Activated naive CD4-positive, alpha-beta T cell treated with anti-CD3 and anti-CD28 coated beads, Interleukin-2, amount 50 U/mL, for 72 hours (primary cell): ENCODE data around the gene NPW. TPM values are rescaled to one million over a fixed set of nuclear protein-coding genes. Genes with fewer than 3 reads are reported as not detected.
A peak's percentile ranks its signal among the peaks of the same experiment; 100 is the strongest.
"Not testable (repeated sequence)": the region's sequence is repeated elsewhere in the genome, so short reads cannot be mapped to it uniquely, and the experiment has no call there.

ENCODE experiments used
- ATAC-seq, 2 donors: fragments of 150-1000 bp; cut with Tn5 transposase; 2 replicates each; pipeline ENCODE4 v1.10.0; 2021; ENCODE audit warnings: mild to moderate bottlenecking in 2 of 2, moderate library complexity in 2 of 2
- DNase-seq, 2 donors: peaks; one replicate each; pipeline ENCODE4 v3.0.0; 2021 to 2022; ENCODE audit warnings: low spot score in 2 of 2
- H3K27ac Mint-ChIP-seq, 2 donors: one replicate each; pipeline ENCODE4 v1.8.0; 2022; ENCODE audit warnings: mild to moderate bottlenecking in 2 of 2, mixed read lengths in 2 of 2
- H3K36me3 Mint-ChIP-seq, 2 donors: one replicate each; pipeline ENCODE4 v1.8.0; 2022; ENCODE audit warnings: mixed read lengths in 2 of 2
- H3K9me3 Mint-ChIP-seq, 2 donors: one replicate each; pipeline ENCODE4 v1.8.0; 2022; ENCODE audit warnings: mixed read lengths in 2 of 2
- total RNA-seq, 2 donors: library from RNA; stranded (reverse); gene quantifications; one replicate each; pipeline ENCODE4 v1.2.3, GENCODE V29; 2022

NPW gene
- total RNA-seq, 2 donors from 2014 or later, result 0.61 to 4.6 TPM

DNA sequence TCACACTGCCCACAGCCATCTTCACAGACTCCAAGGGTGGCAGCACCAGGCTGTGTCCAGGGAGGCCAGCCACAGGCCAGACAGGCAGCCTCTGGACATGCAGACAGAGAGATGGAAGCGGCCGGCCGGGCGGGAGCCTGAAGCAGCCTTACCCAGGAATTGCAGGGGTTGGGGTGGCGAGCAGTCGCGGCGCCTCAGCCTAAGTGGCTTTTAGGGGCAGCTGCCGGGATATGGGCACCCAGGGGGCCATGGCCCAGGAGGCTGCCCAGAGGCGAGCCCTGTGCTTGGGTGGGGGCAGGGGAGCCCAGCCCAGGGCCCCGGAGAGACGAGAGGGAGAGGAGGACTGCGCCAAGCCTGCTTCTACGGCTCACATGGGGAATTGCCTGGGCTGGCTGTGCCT is 5.7 kb downstream of the NPW start:
- no peak for DNase-seq
- H3K36me3 Mint-ChIP-seq, result no peaks in the 10 kb centered on the region
- H3K9me3 Mint-ChIP-seq, result no peaks in the 10 kb centered on the region
- ATAC-seq, result no peak
- peak overlapping the region in 1 of 2 donors; percentile 41 for H3K27ac Mint-ChIP-seq

DNA sequence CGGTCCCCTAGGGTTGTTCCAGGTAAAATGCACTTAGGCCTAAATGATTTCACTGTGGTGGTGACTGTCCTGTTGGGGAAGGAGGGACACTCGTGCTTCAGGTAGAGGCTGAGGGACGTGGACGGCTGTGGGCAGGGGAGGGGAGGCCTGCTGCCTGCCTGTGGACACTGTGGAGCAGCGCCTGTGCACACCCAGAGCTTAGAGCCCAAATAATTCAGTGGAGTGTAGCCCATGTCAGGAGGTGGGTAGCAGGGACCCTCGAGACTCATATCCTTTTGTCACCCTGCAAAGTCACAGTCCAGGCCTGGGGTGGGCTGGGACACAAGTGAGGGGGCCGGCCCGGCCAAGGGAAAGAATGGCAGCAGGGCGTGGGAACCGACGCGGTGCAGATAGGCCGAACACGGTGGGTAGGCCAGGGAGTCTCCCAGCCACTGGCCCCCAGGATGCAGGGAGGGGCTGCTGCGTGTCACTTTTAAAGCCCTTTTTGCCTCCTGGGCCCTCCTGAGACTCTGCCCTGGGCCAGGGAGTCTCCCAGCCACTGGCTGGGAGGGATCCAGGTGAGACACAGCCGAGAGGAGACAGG is 6.4 kb downstream of the NPW start:
- Mint-ChIP-seq H3K9me3 (no peaks in the 10 kb centered on the region), H3K27ac (no peak overlapping the region), H3K36me3 (no peaks in the 10 kb centered on the region)
- DNase-seq (no peak), ATAC-seq (no peak)

DNA sequence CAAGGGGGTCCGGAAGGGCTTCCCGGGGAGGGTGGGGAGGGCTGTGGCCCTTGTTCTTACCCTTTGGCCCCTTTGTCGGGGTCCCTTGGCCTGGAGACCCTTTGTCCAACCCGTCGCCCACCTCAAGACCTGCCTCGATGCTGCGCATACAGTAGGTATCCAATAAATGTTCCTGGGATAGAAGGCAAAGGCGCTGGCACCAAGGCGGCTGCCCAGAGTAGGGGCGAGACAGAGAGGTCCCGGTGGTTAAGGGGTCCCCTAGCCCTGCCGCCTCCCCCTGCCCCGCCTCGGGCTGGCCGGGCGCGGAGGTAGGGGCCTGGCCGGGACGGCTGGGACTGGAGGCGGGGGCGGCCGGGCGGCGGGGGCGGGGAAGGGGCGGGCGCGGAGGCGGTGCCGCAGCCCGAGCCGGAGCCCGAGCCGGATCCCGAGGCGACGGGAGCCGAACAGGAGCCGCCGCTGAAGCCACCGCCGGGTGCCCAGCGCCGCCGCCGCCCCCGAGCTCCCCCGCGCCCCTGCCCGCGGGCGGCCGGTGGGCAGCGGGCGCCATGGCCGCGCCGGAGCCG is 7.0 kb downstream of the NPW start, which contains the start of gene NHERF2:
TSS of gene NHERF2 (plus strand) at position 442 of the 563 bp plus-strand sequence. CDS start at position 546, 104 bp downstream.
- DNase-seq, result no peak
- no peak within 1 kb of the TSS for H3K27ac Mint-ChIP-seq
- H3K36me3 Mint-ChIP-seq, result no peaks in the 10 kb centered on the region
- no peaks in the 10 kb centered on the region for H3K9me3 Mint-ChIP-seq
- peak in 1 of 2 donors; percentile 22 for ATAC-seq

DNA sequence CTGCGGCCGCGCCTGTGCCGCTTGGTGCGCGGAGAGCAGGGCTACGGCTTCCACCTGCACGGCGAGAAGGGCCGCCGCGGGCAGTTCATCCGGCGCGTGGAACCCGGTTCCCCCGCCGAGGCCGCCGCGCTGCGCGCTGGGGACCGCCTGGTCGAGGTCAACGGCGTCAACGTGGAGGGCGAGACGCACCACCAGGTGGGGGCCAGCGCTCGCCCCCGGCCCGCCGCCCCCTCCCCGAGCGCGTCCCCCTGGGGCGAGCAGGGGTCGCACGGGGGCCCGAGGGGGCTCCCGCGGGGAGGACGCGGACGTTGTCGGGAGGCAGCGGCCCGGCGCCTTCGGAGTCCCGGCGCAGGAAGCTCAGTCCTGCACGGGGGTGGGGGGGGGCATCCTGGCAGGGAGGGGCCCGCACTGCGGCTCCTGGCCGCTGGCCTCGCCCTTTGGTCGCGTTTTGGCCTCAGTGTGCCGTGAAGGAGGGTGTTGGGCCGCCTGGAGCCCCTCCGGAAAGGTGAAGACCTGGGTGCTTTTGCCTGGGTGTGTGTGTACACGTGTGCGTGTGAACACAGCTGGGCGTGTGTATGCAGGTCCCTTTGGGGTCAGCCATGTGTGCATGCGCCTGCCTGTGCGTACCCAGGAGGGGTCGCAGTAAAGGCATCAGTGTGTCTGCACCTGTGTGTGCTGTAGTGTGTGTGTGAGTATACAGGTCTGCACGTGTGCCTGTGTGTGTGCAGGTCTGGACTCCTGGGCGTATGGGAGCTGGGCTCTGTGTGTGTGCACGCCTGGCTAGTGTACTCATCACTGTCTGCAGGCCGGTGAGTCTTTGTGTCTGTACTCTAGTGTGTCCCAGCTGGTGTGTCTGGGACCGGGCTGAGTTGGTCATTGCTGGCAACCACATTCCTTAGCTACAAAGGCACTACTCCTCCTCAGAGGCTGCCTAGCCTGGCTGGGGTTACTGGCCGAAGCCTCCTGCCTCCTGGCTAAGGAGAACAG is 7.7 kb downstream of the NPW start:
- H3K27ac Mint-ChIP-seq, result no peak overlapping the region
- H3K9me3 Mint-ChIP-seq, result no peaks in the 10 kb centered on the region
- peak in 1 of 2 donors; percentile 4 for ATAC-seq
- DNase-seq, result no peak
- no peaks in the 10 kb centered on the region for H3K36me3 Mint-ChIP-seq

DNA sequence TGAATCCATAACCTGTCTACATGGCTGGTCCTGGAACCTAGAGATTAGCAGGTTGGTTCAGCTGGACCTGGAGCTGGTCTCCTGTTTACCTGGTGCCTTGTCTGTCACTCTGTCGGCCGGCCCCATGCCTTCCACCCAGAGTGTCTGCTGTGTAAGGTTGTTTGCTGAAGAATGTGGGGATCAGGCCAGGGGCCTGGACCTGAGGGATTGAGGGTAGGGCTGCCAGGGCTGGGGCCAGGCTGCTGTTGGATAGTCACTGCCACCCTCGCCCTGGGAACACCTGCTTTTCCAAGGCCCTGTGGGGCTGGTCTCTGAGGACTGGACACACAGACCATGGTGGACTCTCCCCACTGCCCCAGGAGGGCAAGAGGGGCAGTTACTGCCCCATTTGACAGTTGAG is 8.6 kb downstream of the NPW start:
- no peak for DNase-seq
- Mint-ChIP-seq H3K27ac (no peak overlapping the region), H3K9me3 (no peaks in the 10 kb centered on the region), H3K36me3 (no peaks in the 10 kb centered on the region)
- no peak for ATAC-seq

- no peaks in the 10 kb centered on the region for H3K36me3 Mint-ChIP-seq
- ATAC-seq (no peak), DNase-seq (no peak)
- no peaks in the 10 kb centered on the region for H3K9me3 Mint-ChIP-seq
- no peak overlapping the region for H3K27ac Mint-ChIP-seq
These were observed 9.1 kb downstream of the NPW start for GRCh38 chr16:2028620-2029220.

DNA sequence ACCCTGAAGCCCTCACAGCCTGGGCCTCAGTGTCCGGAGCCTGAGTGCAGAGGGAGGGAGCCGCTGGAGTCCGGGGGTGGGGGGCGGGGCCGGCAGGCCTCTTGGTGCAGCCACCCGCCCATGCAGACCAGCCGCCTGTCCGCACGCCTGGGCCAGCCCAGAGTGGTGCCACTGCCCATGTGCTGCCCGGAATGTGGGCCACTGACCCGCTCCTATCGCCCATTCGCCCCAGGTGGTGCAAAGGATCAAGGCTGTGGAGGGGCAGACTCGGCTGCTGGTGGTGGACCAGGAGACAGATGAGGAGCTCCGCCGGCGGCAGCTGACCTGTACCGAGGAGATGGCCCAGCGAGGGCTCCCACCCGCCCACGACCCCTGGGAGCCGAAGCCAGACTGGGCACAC is 9.8 kb downstream of the NPW start:
- Mint-ChIP-seq H3K27ac (no peak overlapping the region), H3K36me3 (no peaks in the 10 kb centered on the region), H3K9me3 (no peaks in the 10 kb centered on the region)
- DNase-seq (no peak), ATAC-seq (no peak)

- ATAC-seq, result no peak
- Mint-ChIP-seq H3K36me3 (no peaks in the 10 kb centered on the region), H3K27ac (no peak overlapping the region), H3K9me3 (no peaks in the 10 kb centered on the region)
- no peak for DNase-seq
These were observed 10.5 kb downstream of the NPW start for GRCh38 chr16:2030036-2030435.

GRCh38 chr16:2031081-2031577 is 11.5 kb downstream of the NPW start:
- ATAC-seq, result no peak
- no peaks in the 10 kb centered on the region for H3K9me3 Mint-ChIP-seq

DNA sequence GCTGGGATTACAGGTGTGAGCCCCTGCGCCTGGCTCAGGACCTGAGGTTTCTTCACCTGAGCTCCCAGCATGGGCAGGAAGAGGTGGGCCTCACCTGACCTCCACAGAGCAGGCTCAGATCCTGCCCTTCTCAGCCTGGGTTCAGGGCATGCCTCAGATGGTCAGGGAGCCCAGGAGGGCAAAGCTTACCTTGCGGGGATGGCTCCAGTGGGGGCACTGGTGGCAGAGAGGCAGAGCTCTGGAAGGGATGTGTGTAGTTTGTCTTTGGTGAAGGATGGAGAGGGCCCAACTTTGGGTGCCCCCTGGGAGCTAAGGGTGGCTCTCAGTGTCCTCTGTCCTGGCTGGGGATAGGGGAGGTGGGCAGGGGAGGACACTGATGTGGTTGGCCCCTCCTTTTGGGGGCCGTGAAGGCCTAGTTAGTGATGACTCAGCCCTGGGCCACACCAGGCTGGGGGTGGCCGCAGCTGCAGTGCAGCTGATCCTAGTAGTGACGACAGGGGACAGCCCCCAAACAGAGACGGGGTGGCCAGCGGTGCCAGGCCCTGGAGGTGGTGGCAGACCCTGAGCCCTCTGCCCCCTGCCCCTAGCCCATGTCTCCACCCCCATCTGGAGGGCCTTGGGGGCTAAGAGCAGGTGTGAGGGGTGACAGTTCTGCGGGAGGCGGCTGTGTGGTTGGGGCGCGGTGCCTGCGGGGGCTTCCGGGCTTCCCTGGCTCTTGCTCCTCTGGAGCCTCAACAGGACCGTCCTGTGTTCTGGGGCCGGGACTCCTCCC is 12.9 kb downstream of the NPW start:
- Mint-ChIP-seq H3K36me3 (no peaks in the 10 kb centered on the region), H3K9me3 (no peaks in the 10 kb centered on the region), H3K27ac (peak overlapping the region; percentile 80 to 85)
- ATAC-seq (peak in 1 of 2 donors; percentile 26), DNase-seq (no peak)

More at GRCh38 chr16:2031081-2031577, 11.5 kb downstream of the NPW start:
- Mint-ChIP-seq H3K36me3 (no peaks in the 10 kb centered on the region), H3K27ac (no peak overlapping the region)
- DNase-seq, result no peak

GRCh38 chr16:2033057-2033908 is 13.7 kb downstream of the NPW start:
- peak; percentile 23 to 33 for ATAC-seq
- H3K9me3 Mint-ChIP-seq, result no peaks in the 10 kb centered on the region
- H3K36me3 Mint-ChIP-seq, result no peaks in the 10 kb centered on the region
- no peak overlapping the region for H3K27ac Mint-ChIP-seq
- DNase-seq, result no peak

DNA sequence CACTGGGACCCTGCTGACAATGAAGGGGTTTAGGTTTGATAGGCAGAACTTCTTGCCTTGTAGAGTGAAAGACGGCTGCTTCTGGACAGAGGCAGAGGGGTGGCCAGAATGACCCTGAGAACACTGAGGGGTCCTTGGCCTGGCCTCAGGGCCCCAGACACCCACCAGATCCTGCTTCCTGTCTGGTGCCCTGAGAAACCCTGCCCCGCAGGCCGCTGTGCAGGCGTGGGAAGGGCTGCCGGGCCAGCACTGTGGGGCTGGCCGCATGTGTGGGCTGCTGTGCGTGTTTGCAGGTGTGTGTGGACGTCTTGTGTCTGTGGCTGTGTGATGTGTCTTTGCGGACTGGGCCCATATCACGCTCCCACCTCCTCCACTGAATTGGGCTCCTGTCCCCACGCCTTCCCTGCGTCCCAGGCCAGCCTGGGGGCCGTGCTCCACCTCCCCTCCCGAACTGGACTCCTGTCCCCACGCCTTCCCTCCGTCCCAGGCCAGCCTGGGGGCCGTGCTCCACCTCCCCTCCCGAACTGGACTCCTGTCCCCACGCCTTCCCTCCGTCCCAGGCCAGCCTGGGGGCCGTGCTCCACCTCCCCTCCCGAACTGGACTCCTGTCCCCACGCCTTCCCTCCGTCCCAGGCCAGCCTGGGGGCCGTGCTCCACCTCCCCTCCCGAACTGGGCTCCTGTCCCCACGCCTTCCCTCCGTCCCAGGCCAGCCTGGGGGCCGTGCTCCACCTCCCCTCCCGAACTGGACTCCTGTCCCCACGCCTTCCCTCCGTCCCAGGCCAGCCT is 14.5 kb downstream of the NPW start:
- H3K36me3 Mint-ChIP-seq, DNase-seq, ATAC-seq, H3K27ac Mint-ChIP-seq, H3K9me3 Mint-ChIP-seq: not testable (repeated sequence)

DNA sequence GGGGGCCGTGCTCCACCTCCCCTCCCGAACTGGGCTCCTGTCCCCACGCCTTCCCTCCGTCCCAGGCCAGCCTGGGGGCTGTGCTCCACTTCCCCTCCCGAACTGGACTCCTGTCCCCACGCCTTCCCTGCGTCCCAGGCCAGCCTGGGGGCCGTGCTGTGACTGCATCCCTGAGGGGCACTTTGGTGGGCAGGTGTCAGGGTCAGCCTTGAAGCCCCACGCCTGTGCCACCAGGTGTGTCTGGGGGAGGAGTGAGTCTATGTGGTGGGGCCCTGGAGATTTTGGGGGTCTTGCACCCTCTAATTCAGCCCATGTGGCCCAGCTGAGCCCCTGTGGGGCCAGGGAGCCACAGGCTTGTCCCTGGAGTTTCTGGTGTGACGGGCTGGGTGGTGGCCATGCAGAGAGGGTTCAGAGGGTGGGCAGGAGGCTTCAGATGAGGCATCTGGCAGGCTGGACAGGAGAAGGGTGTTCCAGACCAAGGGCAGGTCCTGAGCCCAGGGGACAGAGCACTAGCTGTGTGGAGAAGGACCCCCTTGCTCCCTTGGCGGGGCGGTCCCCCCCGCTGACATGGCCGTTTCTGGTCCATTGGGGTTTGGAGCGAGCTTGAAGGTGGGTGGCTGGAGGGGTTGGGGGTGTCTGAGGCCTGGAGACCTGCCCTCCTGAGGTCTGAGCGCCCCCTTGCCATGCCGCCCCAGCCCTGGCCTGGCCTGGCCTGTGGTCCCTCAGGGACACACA is 15.3 kb downstream of the NPW start:
- no peaks in the 10 kb centered on the region for H3K36me3 Mint-ChIP-seq
- no peak overlapping the region for H3K27ac Mint-ChIP-seq
- DNase-seq (no peak), ATAC-seq (no peak)
- no peaks in the 10 kb centered on the region for H3K9me3 Mint-ChIP-seq
